Endothelial cell of umbilical vein (primary cell): ENCODE measurements around the gene PLLP. TPM values are rescaled to one million over a fixed set of nuclear protein-coding genes. Genes with fewer than 3 reads are reported as not detected.
A peak's percentile ranks its signal among the peaks of the same experiment; 100 is the strongest.

Experiments
- BruUV-seq: library from RNA; stranded (reverse); fragments of 400-500 nt; replicated peaks from 2 replicates; lab custom pipeline; 2021; lab: Mats Ljungman, UMichigan
- CTCF ChIA-PET: fragments of 300-600, 350-600 bp; sonication (Branson Sonifier 250); formaldehyde crosslinking; loops from one replicate; lab custom pipeline; 2021; ENCODE audit warnings: antibody characterized with exemption, inconsistent platforms; lab: Charles Lee
- POLR2A ChIA-PET: fragments of 300-600, 350-600 bp; sonication (Branson Sonifier 250); formaldehyde crosslinking; loops from one replicate; lab custom pipeline; 2021; ENCODE audit warnings: antibody characterized with exemption, inconsistent platforms; lab: Charles Lee
- DNase-seq: peaks from one replicate; pipeline ENCODE4 v3.0.0-alpha.2; 2011; ENCODE audit warnings: low read depth, low spot score
- FAIRE-seq: peaks from 2 replicates; lab custom pipeline; 2011; peaks lifted over from hg19 to GRCh38; lab: Jason Lieb, UNC
- H2AFZ ChIP-seq: 2 replicates; pipeline ENCODE4 v1.6.0; 2012; ENCODE audit warnings: low read depth, low read length, control low read depth, inconsistent platforms
- H3K27ac ChIP-seq: 2 replicates; pipeline ENCODE4 v1.5.1; 2011; ENCODE audit warnings: low read depth, mild to moderate bottlenecking, control low read depth, low read length, moderate library complexity; ENCODE audit not compliant: insufficient read depth
- H3K27me3 ChIP-seq, 2 experiments: 2 replicates each; pipeline versions ENCODE4 v1.6.0 to v1.6.1; 2011; ENCODE audit warnings: low read length in 2 of 2, mixed read lengths in 1 of 2; ENCODE audit not compliant: control insufficient read depth in 2 of 2, insufficient read depth in 2 of 2
- H3K36me3 ChIP-seq, 2 experiments: 2 replicates in 1 of 2; 3 replicates in 1 of 2; pipeline ENCODE4 v1.5.1; 2011; ENCODE audit warnings: low read length in 2 of 2, mild to moderate bottlenecking in 1 of 2, moderate library complexity in 1 of 2; ENCODE audit not compliant: control insufficient read depth in 2 of 2, insufficient read depth in 2 of 2; ENCODE audit errors: extremely low read depth in 1 of 2
- H3K4me1 ChIP-seq: 3 replicates; pipeline ENCODE4 v1.5.1; 2011; ENCODE audit warnings: mild to moderate bottlenecking, low read length; ENCODE audit not compliant: control insufficient read depth, insufficient read depth; ENCODE audit errors: extremely low read depth
- H3K4me2 ChIP-seq: 2 replicates; pipeline ENCODE4 v1.6.1; 2011; ENCODE audit warnings: low read length, control low read depth, mixed read lengths; ENCODE audit not compliant: insufficient read depth
- H3K4me3 ChIP-seq, 3 experiments: fragments of 200-600 bp in 1 of 3; sonication (generic), shearing (Covaris generic) in 1 of 3; replicated peaks in 1 of 3; 2 replicates each; pipeline ENCODE4 v1.5.1; 2011 to 2016; ENCODE audit warnings: control low read depth in 3 of 3, low read length in 3 of 3, mild to moderate bottlenecking in 2 of 3, inconsistent platforms in 1 of 3, low read depth in 1 of 3, moderate library complexity in 1 of 3; ENCODE audit not compliant: insufficient read depth in 1 of 3
- H3K79me2 ChIP-seq: 2 replicates; pipeline ENCODE4 v1.6.0; 2012; ENCODE audit warnings: low read length, inconsistent platforms; ENCODE audit not compliant: control insufficient read depth, insufficient read depth
- H3K9ac ChIP-seq: replicated peaks from 2 replicates; pipeline ENCODE3; 2011; ENCODE audit warnings: low read length, control low read depth; ENCODE audit not compliant: insufficient read depth; ENCODE audit errors: extremely low read depth
- H3K9me1 ChIP-seq: replicated peaks from 3 replicates; pipeline ENCODE4 v1.6.0; 2011; ENCODE audit warnings: mild to moderate bottlenecking, low read length; ENCODE audit not compliant: control insufficient read depth, insufficient read depth; ENCODE audit errors: extremely low read depth
- H3K9me3 ChIP-seq: replicated peaks from 2 replicates; pipeline ENCODE4 v1.5.1; 2012; ENCODE audit warnings: low read length, inconsistent platforms; ENCODE audit not compliant: control insufficient read depth, insufficient read depth
- H4K20me1 ChIP-seq: replicated peaks from 2 replicates; pipeline ENCODE3; 2011; ENCODE audit warnings: mild to moderate bottlenecking, low read length; ENCODE audit not compliant: control insufficient read depth, insufficient read depth; ENCODE audit errors: extremely low read depth
- EZH2 ChIP-seq: IDR thresholded peaks from 2 replicates; pipeline ENCODE4 v1.6.1; 2012; ENCODE audit warnings: borderline replicate concordance, low read depth, mild to moderate bottlenecking, moderate library complexity, low read length, inconsistent platforms; ENCODE audit not compliant: severe bottlenecking
- FOS ChIP-seq: IDR thresholded peaks from 2 replicates; pipeline ENCODE4 v1.6.1; 2011; ENCODE audit warnings: mild to moderate bottlenecking, low read length, moderate library complexity, borderline replicate concordance; ENCODE audit not compliant: insufficient read depth
- GATA2 ChIP-seq: IDR thresholded peaks from 2 replicates; pipeline ENCODE4 v1.7.0; 2011; ENCODE audit warnings: low read depth, mild to moderate bottlenecking, moderate library complexity, mixed read lengths, low read length; ENCODE audit not compliant: insufficient read length, insufficient read depth
- JUN ChIP-seq: IDR thresholded peaks from 2 replicates; pipeline ENCODE4 v1.6.1; 2011; ENCODE audit warnings: borderline replicate concordance, low read depth; ENCODE audit not compliant: insufficient read length, insufficient read depth
- MYC ChIP-seq: IDR thresholded peaks from one replicate; pipeline ENCODE4 v1.6.1; 2011; ENCODE audit warnings: mild to moderate bottlenecking, low read depth, low read length
- POLR2A ChIP-seq: IDR thresholded peaks from 2 replicates; pipeline ENCODE4 v1.6.1; 2012; ENCODE audit warnings: low read depth, mild to moderate bottlenecking, control low read depth, low read length
- POLR2AphosphoS5 ChIP-seq: IDR thresholded peaks from 2 replicates; pipeline ENCODE4 v1.6.1; 2012; ENCODE audit warnings: low read depth, mild to moderate bottlenecking, control low read depth, low read length, moderate library complexity; ENCODE audit not compliant: insufficient read depth
- dilution Hi-C: fragments of 300-500 bp; cut with MboI; formaldehyde crosslinking; loops from one replicate; pipeline ENCODE4 v1.15.0; 2019; ENCODE audit warnings: low sequenced_read_pairs; ENCODE audit not compliant: extremely low pct_ligation_motif_present
- intact Hi-C: fragments of 100-400 bp; cut with micrococcal nuclease; formaldehyde crosslinking; loops from one replicate; pipeline ENCODE4 v1.10.0; 2022
- polyA plus RNA-seq, 4 experiments: library from polyadenylated mRNA; depleted of rRNA in 3 of 4; stranded (reverse) in 3 of 4; unstranded in 1 of 4; fragments of >200 nt; gene quantifications; 2 replicates each; pipeline versions ENCODE4 v1.2.1 to v1.2.3, GENCODE V29; 2011 to 2012; ENCODE audit warnings: missing spikeins in 1 of 4
- total RNA-seq: library from RNA; stranded (reverse); gene quantifications from 2 replicates; pipeline ENCODE4 v1.2.3, GENCODE V29; 2021
- TF ChIP-seq, protein P1 (sequence below): IDR thresholded peaks from 2 replicates; pipeline ENCODE4 v1.6.1; 2011; ENCODE audit not compliant: insufficient read depth, insufficient read length
- TF ChIP-seq, protein P2 (sequence below), 2 donors: IDR thresholded peaks; 1 replicate in 1 of 2; 2 replicates in 1 of 2; pipeline ENCODE4 v1.5.1; 2011; ENCODE audit warnings: low read length in 2 of 2, mild to moderate bottlenecking in 2 of 2, moderate library complexity in 2 of 2, control low read depth in 1 of 2, inconsistent platforms in 1 of 2, low read depth in 1 of 2; ENCODE audit not compliant: insufficient read depth in 1 of 2; ENCODE audit errors: extremely low read depth in 1 of 2

PLLP gene
- total and polyA plus RNA-seq, 2 donors (not counting 3 experiments of a cell fraction or from before 2014, with no cell fraction given): 4.4 to 14.4 TPM

DNA sequence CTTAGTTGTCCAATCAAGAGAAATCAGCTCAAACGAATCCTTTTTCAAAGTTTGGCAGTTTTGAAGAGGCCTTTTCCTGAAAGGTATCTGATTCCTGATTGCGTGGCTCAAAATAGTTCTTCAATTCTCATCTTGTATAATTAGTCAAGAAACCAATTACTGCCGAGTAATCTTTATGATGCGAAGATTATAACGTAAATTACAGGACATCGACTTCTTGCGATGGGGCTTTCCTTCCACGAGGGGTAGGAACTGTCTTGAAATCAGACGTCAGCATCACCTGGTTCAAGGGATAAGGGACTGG, 40.1 kb downstream of the PLLP start:
- intact Hi-C loops: loop anchor here (2.0 kb wide), 3 partner anchors 40 to 58 kb away; partner anchors contain the start of genes PLLP, PSME3IP1 and RSPRY1

DNA sequence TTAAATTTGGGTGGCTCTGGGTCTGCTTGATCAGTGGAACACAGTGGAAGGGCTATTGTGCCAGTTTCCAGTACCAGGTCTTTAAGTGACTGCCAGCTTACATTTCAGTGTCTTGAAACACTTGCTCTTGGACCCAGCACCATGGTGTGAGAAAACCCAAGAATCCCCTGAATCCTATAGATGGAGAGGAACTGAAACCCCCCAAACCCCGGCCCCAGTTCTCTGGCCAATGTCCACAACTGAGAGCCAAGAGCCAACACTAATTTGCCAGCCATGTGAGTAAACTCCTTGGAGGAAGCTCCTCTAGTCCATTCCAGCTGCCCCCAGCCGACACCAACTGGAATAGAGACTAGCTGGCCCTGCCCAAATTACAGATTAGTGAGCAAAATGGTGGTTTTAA, 41.8 kb downstream of the PLLP start:
- no peak overlapping the region for H3K9ac ChIP-seq
- peaks cover 10% of the 10 kb centered on the region for H3K79me2 ChIP-seq
- peaks cover 0 to 14% of the 10 kb centered on the region in 2 experiments for H3K36me3 ChIP-seq
- H3K4me3 ChIP-seq: no peak overlapping the region
- TF ChIP-seq FOS (no peak), MYC (no peak), POLR2A (no peak), GATA2 (no peak), POLR2AphosphoS5 (no peak), JUN (no peak), EZH2 (no peak)
- TF ChIP-seq, protein P1, sequence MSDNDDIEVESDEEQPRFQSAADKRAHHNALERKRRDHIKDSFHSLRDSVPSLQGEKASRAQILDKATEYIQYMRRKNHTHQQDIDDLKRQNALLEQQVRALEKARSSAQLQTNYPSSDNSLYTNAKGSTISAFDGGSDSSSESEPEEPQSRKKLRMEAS: no peak
- TF ChIP-seq, protein P2, sequence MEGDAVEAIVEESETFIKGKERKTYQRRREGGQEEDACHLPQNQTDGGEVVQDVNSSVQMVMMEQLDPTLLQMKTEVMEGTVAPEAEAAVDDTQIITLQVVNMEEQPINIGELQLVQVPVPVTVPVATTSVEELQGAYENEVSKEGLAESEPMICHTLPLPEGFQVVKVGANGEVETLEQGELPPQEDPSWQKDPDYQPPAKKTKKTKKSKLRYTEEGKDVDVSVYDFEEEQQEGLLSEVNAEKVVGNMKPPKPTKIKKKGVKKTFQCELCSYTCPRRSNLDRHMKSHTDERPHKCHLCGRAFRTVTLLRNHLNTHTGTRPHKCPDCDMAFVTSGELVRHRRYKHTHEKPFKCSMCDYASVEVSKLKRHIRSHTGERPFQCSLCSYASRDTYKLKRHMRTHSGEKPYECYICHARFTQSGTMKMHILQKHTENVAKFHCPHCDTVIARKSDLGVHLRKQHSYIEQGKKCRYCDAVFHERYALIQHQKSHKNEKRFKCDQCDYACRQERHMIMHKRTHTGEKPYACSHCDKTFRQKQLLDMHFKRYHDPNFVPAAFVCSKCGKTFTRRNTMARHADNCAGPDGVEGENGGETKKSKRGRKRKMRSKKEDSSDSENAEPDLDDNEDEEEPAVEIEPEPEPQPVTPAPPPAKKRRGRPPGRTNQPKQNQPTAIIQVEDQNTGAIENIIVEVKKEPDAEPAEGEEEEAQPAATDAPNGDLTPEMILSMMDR (IDR thresholded peaks at IDR 0.05; ENCODE audit: extremely low read depth in 1 of 2, insufficient read depth in 1 of 2, low read depth in 1 of 2, low read length in 2 of 2): no peak
- dilution Hi-C loops: no loop called here
- H2AFZ ChIP-seq: no peak overlapping the region
- no peak overlapping the region for H3K27ac ChIP-seq
- no peaks in the 10 kb centered on the region for H4K20me1 ChIP-seq
- DNase-seq (no peak), FAIRE-seq (no peak)
- intact Hi-C loops: no loop called here
- H3K9me3 ChIP-seq: no peaks in the 10 kb centered on the region
- BruUV-seq: no TSS peak
- POLR2A ChIA-PET: no interaction called here
- no peaks in the 10 kb centered on the region for H3K27me3 ChIP-seq
- H3K4me1 ChIP-seq: peaks cover 11% of the 10 kb centered on the region
- no peaks in the 10 kb centered on the region for H3K9me1 ChIP-seq
- no peak overlapping the region for H3K4me2 ChIP-seq
- CTCF ChIA-PET: no interaction called here

More for the DNA sequence above, 40.1 kb downstream of the PLLP start:
- H3K79me2 ChIP-seq: peaks cover 10% of the 10 kb centered on the region
- peak overlapping the region; percentile 65 for H2AFZ ChIP-seq
- H3K9ac ChIP-seq: peak overlapping the region; percentile 77
- TF ChIP-seq, protein P2 (IDR thresholded peaks at IDR 0.05; ENCODE audit: extremely low read depth in 1 of 2, insufficient read depth in 1 of 2, low read depth in 1 of 2, low read length in 2 of 2): no peak
- no peak for TF ChIP-seq MYC
- TF ChIP-seq, protein P1: no peak
- H3K36me3 ChIP-seq: peaks cover 4 to 17% of the 10 kb centered on the region in 2 experiments
- no peaks in the 10 kb centered on the region for H3K9me1 ChIP-seq
- dilution Hi-C loops: no loop called here
- peak overlapping the region; percentile 72 for H3K27ac ChIP-seq
- no peak for DNase-seq
- peaks cover 11% of the 10 kb centered on the region for H3K4me1 ChIP-seq
- H3K9me3 ChIP-seq: no peaks in the 10 kb centered on the region
- no peaks in the 10 kb centered on the region for H3K27me3 ChIP-seq
- POLR2A ChIA-PET: interaction anchor here (1.1 kb wide), 1 partner anchor 16 kb away, joined by 8 read pairs; no protein-coding TSS in a partner anchor
- FAIRE-seq: no peak
- H4K20me1 ChIP-seq: no peaks in the 10 kb centered on the region
- CTCF ChIA-PET: interaction anchor here (0.6 to 1.5 kb wide), 5 partner anchors 13 to 181 kb away, joined by 3 to 12 read pairs (median 3); no protein-coding TSS in a partner anchor
- H3K4me3 ChIP-seq: peak overlapping the region; percentile 15 to 61 (median 32)
- BruUV-seq: TSS peak; percentile 92
- peak overlapping the region; percentile 92 for H3K4me2 ChIP-seq
